AG04449 (cell line): ENCODE data around the gene AFF3.

Source experiments
- CTCF ChIA-PET: fragments of 350-600 bp; formaldehyde crosslinking; extraction: SDS; loops from one replicate; lab custom pipeline; 2021; ENCODE audit warnings: antibody characterized with exemption; lab: Yijun Ruan, JAX
- POLR2A ChIA-PET: fragments of 400-600, 350-600 bp; formaldehyde crosslinking; extraction: SDS; loops from one replicate; lab custom pipeline; 2020; ENCODE audit warnings: antibody characterized with exemption, inconsistent platforms; lab: Yijun Ruan, JAX
- DNase-seq: peaks from one replicate; pipeline ENCODE4 v3.0.0-alpha.2; 2010; ENCODE audit warnings: low read depth, low spot score
- H3K4me3 ChIP-seq: 2 replicates; pipeline ENCODE4 v1.5.1; 2011; ENCODE audit warnings: low read depth, mild to moderate bottlenecking, control low read depth, low read length
- TF ChIP-seq, protein P1 (sequence below): IDR thresholded peaks from one replicate; pipeline ENCODE4 v1.5.1; 2011; ENCODE audit warnings: mild to moderate bottlenecking, moderate library complexity, low read length, control low read depth, inconsistent platforms; ENCODE audit not compliant: insufficient read depth; ENCODE audit errors: missing control alignments

The AFF3 gene

GRCh38 chr2:100184055-100184737 is 41.8 kb upstream of the AFF3 start:
- no peak for DNase-seq
- H3K4me3 ChIP-seq = no peak overlapping the region
- POLR2A ChIA-PET = no interaction called here
- CTCF ChIA-PET = no interaction called here
- TF ChIP-seq, protein P1, sequence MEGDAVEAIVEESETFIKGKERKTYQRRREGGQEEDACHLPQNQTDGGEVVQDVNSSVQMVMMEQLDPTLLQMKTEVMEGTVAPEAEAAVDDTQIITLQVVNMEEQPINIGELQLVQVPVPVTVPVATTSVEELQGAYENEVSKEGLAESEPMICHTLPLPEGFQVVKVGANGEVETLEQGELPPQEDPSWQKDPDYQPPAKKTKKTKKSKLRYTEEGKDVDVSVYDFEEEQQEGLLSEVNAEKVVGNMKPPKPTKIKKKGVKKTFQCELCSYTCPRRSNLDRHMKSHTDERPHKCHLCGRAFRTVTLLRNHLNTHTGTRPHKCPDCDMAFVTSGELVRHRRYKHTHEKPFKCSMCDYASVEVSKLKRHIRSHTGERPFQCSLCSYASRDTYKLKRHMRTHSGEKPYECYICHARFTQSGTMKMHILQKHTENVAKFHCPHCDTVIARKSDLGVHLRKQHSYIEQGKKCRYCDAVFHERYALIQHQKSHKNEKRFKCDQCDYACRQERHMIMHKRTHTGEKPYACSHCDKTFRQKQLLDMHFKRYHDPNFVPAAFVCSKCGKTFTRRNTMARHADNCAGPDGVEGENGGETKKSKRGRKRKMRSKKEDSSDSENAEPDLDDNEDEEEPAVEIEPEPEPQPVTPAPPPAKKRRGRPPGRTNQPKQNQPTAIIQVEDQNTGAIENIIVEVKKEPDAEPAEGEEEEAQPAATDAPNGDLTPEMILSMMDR = no peak

- TF ChIP-seq, protein P1 = no peak
- ChIA-PET CTCF (no interaction called here), POLR2A (no interaction called here)
- no peak for DNase-seq
- H3K4me3 ChIP-seq = no peak overlapping the region
Measured at GRCh38 chr2:100182494-100183361, 40.3 kb upstream of the AFF3 start.

GRCh38 chr2:100180503-100180902 is 38.1 kb upstream of the AFF3 start:
- POLR2A ChIA-PET = no interaction called here

DNA sequence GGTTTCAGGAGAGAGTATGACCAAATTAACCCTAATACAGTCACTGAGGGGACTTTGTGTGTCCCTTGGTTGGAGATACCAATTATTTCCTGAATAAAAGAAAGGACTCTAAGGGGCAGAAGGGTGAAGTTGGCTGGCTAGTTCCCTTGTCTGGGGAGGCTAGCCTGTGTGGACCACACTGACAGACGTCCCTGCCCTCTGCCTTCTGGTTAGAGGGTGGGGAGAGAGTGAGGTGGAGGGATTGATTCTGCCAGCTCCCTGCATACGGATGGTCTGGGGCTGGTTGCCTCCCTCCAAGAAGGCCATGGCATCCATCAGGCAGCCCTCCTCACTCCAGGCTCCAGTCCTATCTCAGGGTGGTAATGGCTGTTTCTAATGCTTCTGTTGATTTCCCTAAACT is 37.4 kb upstream of the AFF3 start:
- TF ChIP-seq, protein P1 = no peak
- no peak for DNase-seq
- ChIA-PET CTCF (no interaction called here), POLR2A (no interaction called here)
- H3K4me3 ChIP-seq = no peak overlapping the region

More at GRCh38 chr2:100180503-100180902, 38.1 kb upstream of the AFF3 start:
- H3K4me3 ChIP-seq = no peak overlapping the region
- DNase-seq = no peak
- CTCF ChIA-PET = no interaction called here
- TF ChIP-seq, protein P1 = no peak

GRCh38 chr2:100178864-100179263 is 36.5 kb upstream of the AFF3 start:
- TF ChIP-seq, protein P1 = no peak
- CTCF ChIA-PET = no interaction called here
- H3K4me3 ChIP-seq = no peak overlapping the region
- no peak for DNase-seq
- POLR2A ChIA-PET = no interaction called here

GRCh38 chr2:100178085-100178788 is 35.8 kb upstream of the AFF3 start:
- DNase-seq = no peak
- H3K4me3 ChIP-seq = no peak overlapping the region
- TF ChIP-seq, protein P1 = no peak
- POLR2A ChIA-PET = no interaction called here
- CTCF ChIA-PET = no interaction called here
